Neural cell (in vitro differentiated cells): ENCODE results near the gene DPF3. TPM values are rescaled to one million over a fixed set of nuclear protein-coding genes. Genes with fewer than 3 reads are reported as not detected.

ENCODE experiments used
- H2AFZ ChIP-seq: fragments of 200-600, 300-800 bp; sonication (generic), shearing (Covaris generic); 2 replicates; pipeline ENCODE4 v1.6.0; 2014; ENCODE audit warnings: low read depth, mild to moderate bottlenecking, antibody characterized with exemption, low read length, moderate library complexity
- H3F3A ChIP-seq: fragments of 200-600 bp; shearing (Covaris generic); 2 replicates; pipeline ENCODE4 v1.6.1; 2016; ENCODE audit warnings: mild to moderate bottlenecking, moderate library complexity, mixed read lengths, antibody characterized with exemption, low read length; ENCODE audit not compliant: insufficient read depth, poor library complexity, severe bottlenecking
- H3K27ac ChIP-seq: fragments of 200-600, 300-800 bp; sonication (generic), shearing (Covaris generic); 2 replicates; pipeline ENCODE4 v1.5.1; 2014; ENCODE audit warnings: mild to moderate bottlenecking, low read length, moderate library complexity
- H3K27me3 ChIP-seq: fragments of 300-800, 200-600 bp; sonication (generic), shearing (Covaris generic); 2 replicates; pipeline ENCODE4 v1.6.0; 2014; ENCODE audit warnings: mild to moderate bottlenecking, low read depth, low read length, moderate library complexity; ENCODE audit not compliant: insufficient read depth
- H3K36me3 ChIP-seq: fragments of 300-800, 200-600 bp; sonication (generic), shearing (Covaris generic); 2 replicates; pipeline ENCODE4 v1.5.1; 2014; ENCODE audit warnings: mild to moderate bottlenecking, antibody characterized with exemption, low read length, moderate library complexity; ENCODE audit not compliant: insufficient read depth
- H3K4me2 ChIP-seq: fragments of 300-800, 200-600 bp; sonication (generic), shearing (Covaris generic); 2 replicates; pipeline ENCODE4 v1.6.0; 2014; ENCODE audit warnings: mild to moderate bottlenecking, low read length
- H3K4me3 ChIP-seq: fragments of 300-800, 200-600 bp; sonication (generic), shearing (Covaris generic); 2 replicates; pipeline ENCODE4 v1.5.1; 2014; ENCODE audit warnings: mild to moderate bottlenecking, low read length, moderate library complexity
- H3K79me2 ChIP-seq: fragments of 200-600 bp; shearing (Covaris generic); replicated peaks from 2 replicates; pipeline ENCODE4 v1.6.0; 2014; ENCODE audit warnings: mild to moderate bottlenecking, low read length, moderate library complexity; ENCODE audit not compliant: insufficient read depth
- H3K9ac ChIP-seq: fragments of 300-800, 200-600 bp; sonication (generic), shearing (Covaris generic); 2 replicates; pipeline ENCODE4 v1.6.1; 2016; ENCODE audit warnings: mild to moderate bottlenecking, low read length, mixed read lengths
- H3K9me2 ChIP-seq: fragments of 200-600 bp; shearing (Covaris generic); 2 replicates; pipeline ENCODE4 v1.6.1; 2016; ENCODE audit warnings: mild to moderate bottlenecking, low read length, mixed read lengths; ENCODE audit not compliant: insufficient read depth
- H3K9me3 ChIP-seq: fragments of 200-600, 300-800 bp; sonication (generic), shearing (Covaris generic); 2 replicates; pipeline ENCODE4 v1.6.1; 2016; ENCODE audit warnings: mild to moderate bottlenecking, mixed run types, low read length, moderate library complexity, mixed read lengths
- H4K20me1 ChIP-seq: fragments of 200-600 bp; shearing (Covaris generic); 2 replicates; pipeline ENCODE4 v1.6.1; 2016; ENCODE audit warnings: mild to moderate bottlenecking, mixed run types; ENCODE audit not compliant: insufficient read depth
- EP300 ChIP-seq: fragments of 450-650 bp; conservative IDR thresholded peaks from 2 replicates; pipeline ENCODE4 v1.6.1; 2014; ENCODE audit warnings: antibody characterized with exemption, mild to moderate bottlenecking, moderate library complexity; ENCODE audit not compliant: poor library complexity, severe bottlenecking
- EZH2 ChIP-seq: fragments of 200-600, 300-800 bp; shearing (Covaris generic), sonication (generic); IDR thresholded peaks from 2 replicates; pipeline ENCODE4 v1.6.1; 2014; ENCODE audit warnings: antibody characterized with exemption, low read length, borderline replicate concordance, mild to moderate bottlenecking; ENCODE audit not compliant: insufficient read depth, poor library complexity, severe bottlenecking
- MXI1 ChIP-seq: fragments of 450-650 bp; conservative IDR thresholded peaks from 2 replicates; pipeline ENCODE4 v1.6.1; 2014; ENCODE audit warnings: antibody characterized with exemption, mild to moderate bottlenecking; ENCODE audit not compliant: poor library complexity, severe bottlenecking
- POLR2AphosphoS5 ChIP-seq: IDR thresholded peaks from 2 replicates; pipeline ENCODE4 v1.6.1; 2012
- RAD21 ChIP-seq: fragments of 450-650 bp; conservative IDR thresholded peaks from 2 replicates; pipeline ENCODE4 v1.6.1; 2014; ENCODE audit warnings: antibody characterized with exemption, mild to moderate bottlenecking, moderate library complexity
- SMC3 ChIP-seq: fragments of 450-650 bp; conservative IDR thresholded peaks from 2 replicates; pipeline ENCODE4 v1.6.1; 2014; ENCODE audit warnings: antibody characterized with exemption, mild to moderate bottlenecking, moderate library complexity; ENCODE audit not compliant: poor library complexity
- TAF1 ChIP-seq: IDR thresholded peaks from 2 replicates; pipeline ENCODE4 v1.6.1; 2012; ENCODE audit warnings: low read depth
- polyA plus RNA-seq: library from polyadenylated mRNA; depleted of rRNA; stranded (reverse); fragments of >200 nt; gene quantifications from 2 replicates; pipeline ENCODE4 v1.2.3, GENCODE V29; 2014
- TF ChIP-seq, protein P1 (sequence below): fragments of 450-650 bp; IDR thresholded peaks from 2 replicates; pipeline ENCODE4 v1.5.1; 2014; ENCODE audit warnings: antibody characterized with exemption, mild to moderate bottlenecking, moderate library complexity; ENCODE audit not compliant: poor library complexity, severe bottlenecking
- TF ChIP-seq, protein P2 (sequence below): IDR thresholded peaks from 2 replicates; pipeline ENCODE4 v1.6.1; 2012; ENCODE audit warnings: borderline replicate concordance

DPF3 gene
- polyA plus RNA-seq, 1 donor from 2014 or later: 2.9 TPM

DNA sequence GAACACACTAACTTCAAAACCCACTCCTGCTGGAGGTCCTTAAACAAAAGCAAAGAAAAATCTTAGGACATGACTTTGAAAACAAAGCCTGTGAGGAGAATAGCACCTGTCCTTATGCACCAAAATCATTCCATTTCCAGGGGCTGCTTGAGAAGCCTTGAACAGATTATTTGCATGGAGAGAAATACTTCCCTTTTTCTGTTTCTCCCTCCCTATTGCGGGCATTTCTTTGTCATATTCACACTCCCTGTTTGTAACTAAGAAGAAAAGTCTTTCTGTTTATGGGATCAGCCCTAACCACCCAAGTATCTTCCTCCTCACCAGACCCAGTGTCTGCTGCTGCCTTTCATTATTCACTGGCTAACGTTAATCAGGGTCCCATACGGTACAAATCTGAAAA lies 218.8 kb downstream of the DPF3 start:
- H3K79me2 ChIP-seq: no peaks in the 10 kb centered on the region
- no peak overlapping the region for H3K9ac ChIP-seq
- no peak overlapping the region for H3K4me2 ChIP-seq
- H3K4me3 ChIP-seq: no peak overlapping the region
- H3F3A ChIP-seq: no peaks in the 10 kb centered on the region
- no peaks in the 10 kb centered on the region for H3K9me3 ChIP-seq
- no peak overlapping the region for H3K27ac ChIP-seq
- no peak for TF ChIP-seq SMC3
- TF ChIP-seq, protein P1, sequence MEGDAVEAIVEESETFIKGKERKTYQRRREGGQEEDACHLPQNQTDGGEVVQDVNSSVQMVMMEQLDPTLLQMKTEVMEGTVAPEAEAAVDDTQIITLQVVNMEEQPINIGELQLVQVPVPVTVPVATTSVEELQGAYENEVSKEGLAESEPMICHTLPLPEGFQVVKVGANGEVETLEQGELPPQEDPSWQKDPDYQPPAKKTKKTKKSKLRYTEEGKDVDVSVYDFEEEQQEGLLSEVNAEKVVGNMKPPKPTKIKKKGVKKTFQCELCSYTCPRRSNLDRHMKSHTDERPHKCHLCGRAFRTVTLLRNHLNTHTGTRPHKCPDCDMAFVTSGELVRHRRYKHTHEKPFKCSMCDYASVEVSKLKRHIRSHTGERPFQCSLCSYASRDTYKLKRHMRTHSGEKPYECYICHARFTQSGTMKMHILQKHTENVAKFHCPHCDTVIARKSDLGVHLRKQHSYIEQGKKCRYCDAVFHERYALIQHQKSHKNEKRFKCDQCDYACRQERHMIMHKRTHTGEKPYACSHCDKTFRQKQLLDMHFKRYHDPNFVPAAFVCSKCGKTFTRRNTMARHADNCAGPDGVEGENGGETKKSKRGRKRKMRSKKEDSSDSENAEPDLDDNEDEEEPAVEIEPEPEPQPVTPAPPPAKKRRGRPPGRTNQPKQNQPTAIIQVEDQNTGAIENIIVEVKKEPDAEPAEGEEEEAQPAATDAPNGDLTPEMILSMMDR: no peak
- no peaks in the 10 kb centered on the region for H3K36me3 ChIP-seq
- H3K9me2 ChIP-seq: no peaks in the 10 kb centered on the region
- no peaks in the 10 kb centered on the region for H4K20me1 ChIP-seq
- H2AFZ ChIP-seq: no peak overlapping the region
- H3K27me3 ChIP-seq: no peaks in the 10 kb centered on the region

DNA sequence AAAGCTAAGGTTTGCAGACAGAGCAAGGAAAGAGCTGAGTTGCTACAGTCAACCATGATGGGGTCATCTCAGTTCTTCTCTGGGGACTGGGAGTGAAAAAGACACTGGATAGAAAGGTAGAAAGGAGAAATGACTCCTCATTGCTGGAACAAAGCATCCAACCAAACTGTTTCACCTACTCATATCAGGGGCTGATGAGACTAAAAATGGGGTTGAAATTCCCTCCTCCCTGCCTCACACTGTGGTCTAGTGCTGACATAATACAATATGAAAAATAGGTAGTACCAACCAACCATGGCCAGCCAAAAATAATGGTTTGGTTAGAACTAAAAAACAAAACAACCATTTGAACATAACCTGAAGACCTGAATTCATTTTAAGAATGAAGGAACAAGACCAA lies 220.7 kb downstream of the DPF3 start:
- Histone ChIP-seq H3K36me3 (no peaks in the 10 kb centered on the region), H3K27ac (no peak overlapping the region), H3K9me2 (no peaks in the 10 kb centered on the region), H3K4me2 (no peak overlapping the region), H3K9me3 (no peaks in the 10 kb centered on the region), H3K9ac (no peak overlapping the region), H2AFZ (no peak overlapping the region), H3K4me3 (no peak overlapping the region), H3K27me3 (no peaks in the 10 kb centered on the region), H3K79me2 (no peaks in the 10 kb centered on the region), H4K20me1 (no peaks in the 10 kb centered on the region), H3F3A (no peaks in the 10 kb centered on the region)
- no peak for TF ChIP-seq SMC3
- TF ChIP-seq TAF1: no peak
- TF ChIP-seq EP300: no peak
- no peak for TF ChIP-seq POLR2AphosphoS5
- TF ChIP-seq, protein P2, sequence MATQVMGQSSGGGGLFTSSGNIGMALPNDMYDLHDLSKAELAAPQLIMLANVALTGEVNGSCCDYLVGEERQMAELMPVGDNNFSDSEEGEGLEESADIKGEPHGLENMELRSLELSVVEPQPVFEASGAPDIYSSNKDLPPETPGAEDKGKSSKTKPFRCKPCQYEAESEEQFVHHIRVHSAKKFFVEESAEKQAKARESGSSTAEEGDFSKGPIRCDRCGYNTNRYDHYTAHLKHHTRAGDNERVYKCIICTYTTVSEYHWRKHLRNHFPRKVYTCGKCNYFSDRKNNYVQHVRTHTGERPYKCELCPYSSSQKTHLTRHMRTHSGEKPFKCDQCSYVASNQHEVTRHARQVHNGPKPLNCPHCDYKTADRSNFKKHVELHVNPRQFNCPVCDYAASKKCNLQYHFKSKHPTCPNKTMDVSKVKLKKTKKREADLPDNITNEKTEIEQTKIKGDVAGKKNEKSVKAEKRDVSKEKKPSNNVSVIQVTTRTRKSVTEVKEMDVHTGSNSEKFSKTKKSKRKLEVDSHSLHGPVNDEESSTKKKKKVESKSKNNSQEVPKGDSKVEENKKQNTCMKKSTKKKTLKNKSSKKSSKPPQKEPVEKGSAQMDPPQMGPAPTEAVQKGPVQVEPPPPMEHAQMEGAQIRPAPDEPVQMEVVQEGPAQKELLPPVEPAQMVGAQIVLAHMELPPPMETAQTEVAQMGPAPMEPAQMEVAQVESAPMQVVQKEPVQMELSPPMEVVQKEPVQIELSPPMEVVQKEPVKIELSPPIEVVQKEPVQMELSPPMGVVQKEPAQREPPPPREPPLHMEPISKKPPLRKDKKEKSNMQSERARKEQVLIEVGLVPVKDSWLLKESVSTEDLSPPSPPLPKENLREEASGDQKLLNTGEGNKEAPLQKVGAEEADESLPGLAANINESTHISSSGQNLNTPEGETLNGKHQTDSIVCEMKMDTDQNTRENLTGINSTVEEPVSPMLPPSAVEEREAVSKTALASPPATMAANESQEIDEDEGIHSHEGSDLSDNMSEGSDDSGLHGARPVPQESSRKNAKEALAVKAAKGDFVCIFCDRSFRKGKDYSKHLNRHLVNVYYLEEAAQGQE: no peak
- TF ChIP-seq EZH2: no peak
- TF ChIP-seq MXI1: no peak

DNA sequence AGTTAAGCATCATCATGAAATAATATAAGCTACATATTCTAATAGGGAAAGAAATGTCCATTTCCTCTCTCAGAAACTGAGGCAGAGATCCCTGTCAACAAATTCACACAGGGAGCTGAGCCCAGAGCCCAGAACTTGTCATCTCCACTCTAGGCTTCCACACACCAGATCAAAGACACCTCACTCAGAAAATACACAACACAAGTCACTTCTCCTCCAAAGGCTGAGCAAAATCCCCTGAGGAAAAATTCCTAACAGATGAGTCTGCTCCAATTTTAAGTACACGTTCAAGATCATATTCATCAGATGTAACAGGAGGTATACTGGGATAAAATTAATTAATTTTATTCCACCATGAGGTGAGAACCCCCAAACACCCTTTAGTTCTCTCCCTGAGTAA lies 227.3 kb downstream of the DPF3 start:
- Histone ChIP-seq H3K79me2 (no peaks in the 10 kb centered on the region), H3F3A (no peaks in the 10 kb centered on the region), H2AFZ (no peak overlapping the region), H3K27me3 (no peaks in the 10 kb centered on the region), H3K9me3 (no peaks in the 10 kb centered on the region), H4K20me1 (no peaks in the 10 kb centered on the region), H3K9ac (no peak overlapping the region), H3K36me3 (no peaks in the 10 kb centered on the region), H3K27ac (no peak overlapping the region), H3K4me3 (no peak overlapping the region), H3K4me2 (no peak overlapping the region), H3K9me2 (no peaks in the 10 kb centered on the region)
- TF ChIP-seq POLR2AphosphoS5 (no peak), EZH2 (no peak), EP300 (no peak), SMC3 (no peak), RAD21 (no peak), TAF1 (no peak), MXI1 (no peak)
- TF ChIP-seq, protein P2: no peak
- TF ChIP-seq, protein P1: no peak
